Natural killer cell (primary cell): ENCODE measurements around the gene GPR107. TPM values are rescaled to one million over a fixed set of nuclear protein-coding genes. Genes with fewer than 3 reads are reported as not detected.

Source experiments
- ATAC-seq, 3 donors: fragments of 150-1000 bp in 2 of 3; fragments of 200-7000 bp in 1 of 3; cut with Tn5 transposase; 1 replicate in 1 of 3; 2 replicates in 2 of 3; pipeline ENCODE4 v1.10.0; 2021; ENCODE audit warnings: mild to moderate bottlenecking in 2 of 3, moderate library complexity in 2 of 3
- DNase-seq, 2 donors: peaks; one replicate each; pipeline versions ENCODE4 v3.0.0 to v3.0.0-alpha.2; 2013 to 2021; ENCODE audit warnings: mixed read lengths in 1 of 2
- H3K27ac ChIP-seq: one replicate; pipeline ENCODE4 v1.5.1; 2013; ENCODE audit warnings: mild to moderate bottlenecking, low read length
- H3K27me3 ChIP-seq: one replicate; pipeline ENCODE4 v1.6.1; 2013; ENCODE audit warnings: low read length; ENCODE audit not compliant: control insufficient read depth, insufficient read depth
- H3K36me3 ChIP-seq: one replicate; pipeline ENCODE4 v1.6.1; 2013; ENCODE audit warnings: low read length; ENCODE audit not compliant: control insufficient read depth, insufficient read depth
- H3K4me1 ChIP-seq: one replicate; pipeline ENCODE4 v1.6.1; 2013; ENCODE audit warnings: low read length; ENCODE audit not compliant: control insufficient read depth, insufficient read depth
- H3K4me3 ChIP-seq: one replicate; pipeline ENCODE4 v1.5.1; 2013; ENCODE audit warnings: low read length
- H3K9me3 ChIP-seq: one replicate; pipeline ENCODE4 v1.6.1; 2013; ENCODE audit warnings: low read length; ENCODE audit not compliant: control insufficient read depth, insufficient read depth
- H3K27ac Mint-ChIP-seq, 2 donors: one replicate each; pipeline ENCODE4 v1.8.0; 2022; ENCODE audit warnings: mild to moderate bottlenecking in 2 of 2, mixed read lengths in 2 of 2, moderate library complexity in 1 of 2
- H3K27me3 Mint-ChIP-seq, 2 donors: one replicate each; pipeline ENCODE4 v1.8.0; 2022; ENCODE audit warnings: low read depth in 2 of 2, mixed read lengths in 2 of 2
- H3K36me3 Mint-ChIP-seq: one replicate; pipeline ENCODE4 v1.8.0; 2022; ENCODE audit warnings: mixed read lengths
- H3K4me1 Mint-ChIP-seq, 2 donors: one replicate each; pipeline ENCODE4 v1.8.0; 2022; ENCODE audit warnings: mixed read lengths in 2 of 2
- H3K4me3 Mint-ChIP-seq: one replicate; pipeline ENCODE4 v1.8.0; 2022; ENCODE audit warnings: mild to moderate bottlenecking, moderate library complexity, mixed read lengths
- H3K9me3 Mint-ChIP-seq, 2 donors: one replicate each; pipeline ENCODE4 v1.8.0; 2022; ENCODE audit warnings: mixed read lengths in 2 of 2
- CTCF ChIP-seq: fragments of 200-600 bp; IDR thresholded peaks from one replicate; pipeline ENCODE4 v1.8.0; 2022; ENCODE audit warnings: antibody characterized with exemption
- WGBS: methylation state at CpG from one replicate; pipeline ENCODE4 v1.1.7; 2013; ENCODE audit warnings: missing lambda C conversion rate; ENCODE audit not compliant: insufficient coverage; 5-methylcytosine and 5-hydroxymethylcytosine counted together
- intact Hi-C: fragments of 100-400 bp; cut with micrococcal nuclease; formaldehyde crosslinking; loops from one replicate; pipeline ENCODE4 v1.14.2; 2022
- total RNA-seq, 4 donors: library from RNA; stranded (reverse); fragments of 120-200 nt in 1 of 4; gene quantifications; one replicate each; pipeline versions ENCODE4 v1.2.3 to v1.2.4, GENCODE V29; 2013 to 2022

The GPR107 gene
- total RNA-seq, 3 donors from 2014 or later (not counting 1 experiment from before 2014, with no cell fraction given): 32.9 to 49.5 (median 41.8) TPM

- intact Hi-C loops: no loop called here
Observed at GRCh38 chr9:130089141-130089540, 35.4 kb downstream of the GPR107 start.

GRCh38 chr9:130090915-130091314 is 37.2 kb downstream of the GPR107 start:
- Histone ChIP-seq H3K9me3 (no peaks in the 10 kb centered on the region), H3K27ac (no peak overlapping the region), H3K36me3 (peaks cover 34% of the 10 kb centered on the region), H3K4me1 (peaks cover 6% of the 10 kb centered on the region), H3K27me3 (no peaks in the 10 kb centered on the region), H3K4me3 (no peak overlapping the region)
- H3K27ac Mint-ChIP-seq: no peak overlapping the region
- no peaks in the 10 kb centered on the region for H3K36me3 Mint-ChIP-seq
- no peaks in the 10 kb centered on the region for H3K27me3 Mint-ChIP-seq
- ATAC-seq (no peak), DNase-seq (no peak)
- no peak for TF ChIP-seq CTCF
- H3K4me1 Mint-ChIP-seq: peaks cover 10 to 11% of the 10 kb centered on the region in 2 donors
- 93% methylated on average over 3 of the region's 3 CpGs for WGBS
- H3K4me3 Mint-ChIP-seq: no peak overlapping the region
- intact Hi-C loops: loop anchor here (10.0 kb wide), 1 partner anchor 356 kb away; no protein-coding TSS in a partner anchor
- no peaks in the 10 kb centered on the region for H3K9me3 Mint-ChIP-seq

More at GRCh38 chr9:130089141-130089540, 35.4 kb downstream of the GPR107 start:
- TF ChIP-seq CTCF: no peak
- Histone ChIP-seq H3K36me3 (peaks cover 36% of the 10 kb centered on the region), H3K27me3 (no peaks in the 10 kb centered on the region), H3K4me1 (no peaks in the 10 kb centered on the region), H3K27ac (no peak overlapping the region), H3K9me3 (no peaks in the 10 kb centered on the region), H3K4me3 (no peak overlapping the region)
- H3K27me3 Mint-ChIP-seq: no peaks in the 10 kb centered on the region
- no peaks in the 10 kb centered on the region for H3K4me1 Mint-ChIP-seq
- ATAC-seq (no peak), DNase-seq (no peak)
- no peak overlapping the region for H3K27ac Mint-ChIP-seq
- no peaks in the 10 kb centered on the region for H3K36me3 Mint-ChIP-seq
- no peaks in the 10 kb centered on the region for H3K9me3 Mint-ChIP-seq
- WGBS: 97% methylated on average over 12 of the region's 12 CpGs
- H3K4me3 Mint-ChIP-seq: no peak overlapping the region

GRCh38 chr9:130092910-130093309 is 39.2 kb downstream of the GPR107 start:
- Mint-ChIP-seq H3K4me3 (no peak overlapping the region), H3K4me1 (peaks cover 16 to 20% of the 10 kb centered on the region in 2 donors), H3K27ac (no peak overlapping the region), H3K36me3 (no peaks in the 10 kb centered on the region), H3K27me3 (no peaks in the 10 kb centered on the region), H3K9me3 (no peaks in the 10 kb centered on the region)
- H3K4me3 ChIP-seq: no peak overlapping the region
- H3K4me1 ChIP-seq: peaks cover 13% of the 10 kb centered on the region
- H3K36me3 ChIP-seq: peaks cover 36% of the 10 kb centered on the region
- intact Hi-C loops: loop anchor here (10.0 kb wide), 1 partner anchor 358 kb away; no protein-coding TSS in a partner anchor
- no peak for DNase-seq
- no peak overlapping the region for H3K27ac ChIP-seq
- TF ChIP-seq CTCF: no peak
- no peaks in the 10 kb centered on the region for H3K27me3 ChIP-seq
- WGBS: 77% methylated on average over 2 of the region's 4 CpGs
- no peaks in the 10 kb centered on the region for H3K9me3 ChIP-seq
- ATAC-seq: no peak

GRCh38 chr9:130095872-130096271 is 42.2 kb downstream of the GPR107 start:
- Histone ChIP-seq H3K27ac (peak overlapping the region; percentile 9), H3K36me3 (peaks cover 36% of the 10 kb centered on the region), H3K27me3 (no peaks in the 10 kb centered on the region), H3K4me1 (peaks cover 13% of the 10 kb centered on the region), H3K9me3 (no peaks in the 10 kb centered on the region), H3K4me3 (no peak overlapping the region)
- intact Hi-C loops: loop anchor here (10.0 kb wide), 1 partner anchor 361 kb away; no protein-coding TSS in a partner anchor
- Mint-ChIP-seq H3K27me3 (no peaks in the 10 kb centered on the region), H3K4me1 (peaks cover 16 to 20% of the 10 kb centered on the region in 2 donors), H3K36me3 (no peaks in the 10 kb centered on the region), H3K4me3 (no peak overlapping the region), H3K27ac (peak overlapping the region; percentile 59 to 62), H3K9me3 (no peaks in the 10 kb centered on the region)
- ATAC-seq (peak in 2 of 3 donors; percentile 49 to 71), DNase-seq (no peak)
- 61% methylated on average over 5 of the region's 7 CpGs for WGBS
- no peak for TF ChIP-seq CTCF
